Measurements from ENCODE around the gene NFIA. TPM values are rescaled to one million over a fixed set of nuclear protein-coding genes. Genes with fewer than 3 reads are reported as not detected.
A peak's percentile ranks its signal among the peaks of the same experiment; 100 is the strongest.

NFIA gene
- total and polyA plus RNA-seq, 8 donors: 9.6 to 108 (median 37.2) TPM

GRCh38 chr1:61079898-61080336 is 2.4 kb upstream of the NFIA start:
- H3K27me3 ChIP-seq: peaks cover 0 to 5% (median 0%) of the 10 kb centered on the region in 3 donors
- H3K36me3 ChIP-seq: no peaks in the 10 kb centered on the region
- peak overlapping the region; percentile 9 to 90 (median 19) for H3K4me3 ChIP-seq
- peak; percentile 82 to 95 for DNase-seq
- H3K27ac ChIP-seq: peak overlapping the region; percentile 67 to 96 (median 90)
- intact Hi-C loops (cut with DNase I; ENCODE audit: low total_unique reads): loop anchor here (10.0 kb wide), 1 partner anchor 115 kb away; no protein-coding TSS in a partner anchor
- H3K9me3 ChIP-seq: no peaks in the 10 kb centered on the region
- peaks cover 40 to 65% (median 55%) of the 10 kb centered on the region in 4 donors for H3K4me1 ChIP-seq
- WGBS, 5 donors: 1 to 6% (median 3%) methylated on average over 14 of the region's 14 CpGs
- TF ChIP-seq POLR2AphosphoS5 (IDR thresholded peaks at IDR 0.05): peak; percentile 80 to 87 (median 80)
- peak; percentile 54 for TF ChIP-seq EP300 (IDR thresholded peaks at IDR 0.05)
- TF ChIP-seq POLR2A (IDR thresholded peaks at IDR 0.05): no peak
- TF ChIP-seq CTCF (IDR thresholded peaks at IDR 0.05): peak in 1 of 7 experiments; percentile 28

GRCh38 chr1:61080413-61081143 is 1.8 kb upstream of the NFIA start:
- no peak for TF ChIP-seq CTCF (IDR thresholded peaks at IDR 0.05)
- TF ChIP-seq EP300 (IDR thresholded peaks at IDR 0.05): no peak
- 15 to 19% (median 17%) methylated on average over 7 of the region's 7 CpGs for WGBS, 5 donors
- H3K9me3 ChIP-seq: no peaks in the 10 kb centered on the region
- intact Hi-C loops (cut with DNase I; ENCODE audit: low total_unique reads): no loop called here
- H3K4me3 ChIP-seq: peak overlapping the region; percentile 9 to 90 (median 52)
- peaks cover 39 to 67% (median 59%) of the 10 kb centered on the region in 4 donors for H3K4me1 ChIP-seq
- H3K27ac ChIP-seq: peak overlapping the region; percentile 71 to 96 (median 90)
- H3K36me3 ChIP-seq: no peaks in the 10 kb centered on the region
- H3K27me3 ChIP-seq: peaks cover 0 to 5% (median 0%) of the 10 kb centered on the region in 3 donors
- no peak for DNase-seq

GRCh38 chr1:61081144-61081685 is 1.1 kb upstream of the NFIA start:
- peaks cover 0 to 5% (median 0%) of the 10 kb centered on the region in 3 donors for H3K27me3 ChIP-seq
- no peaks in the 10 kb centered on the region for H3K36me3 ChIP-seq
- intact Hi-C loops (cut with DNase I; ENCODE audit: low total_unique reads): no loop called here
- peak overlapping the region; percentile 77 to 90 (median 88) for H3K4me3 ChIP-seq
- WGBS, 5 donors: 2 to 4% (median 3%) methylated on average over 8 of the region's 8 CpGs
- peak in 1 of 2 donors; percentile 51 for DNase-seq
- H3K27ac ChIP-seq: peak overlapping the region; percentile 89 to 98 (median 96)
- H3K4me1 ChIP-seq: peaks cover 33 to 67% (median 55%) of the 10 kb centered on the region in 4 donors
- H3K9me3 ChIP-seq: no peaks in the 10 kb centered on the region
- TF ChIP-seq EP300 (IDR thresholded peaks at IDR 0.05): no peak
- no peak for TF ChIP-seq POLR2AphosphoS5 (IDR thresholded peaks at IDR 0.05)
- TF ChIP-seq POLR2A (IDR thresholded peaks at IDR 0.05): no peak
- TF ChIP-seq CTCF (IDR thresholded peaks at IDR 0.05): no peak

- Histone ChIP-seq H3K36me3 (no peaks in the 10 kb centered on the region), H3K4me3 (peak overlapping the region; percentile 77 to 90 (median 88)), H3K4me1 (peaks cover 28 to 68% (median 53%) of the 10 kb centered on the region in 4 donors), H3K27me3 (peaks cover 0 to 5% (median 0%) of the 10 kb centered on the region in 3 donors), H3K27ac (peak overlapping the region; percentile 89 to 98 (median 96)), H3K9me3 (no peaks in the 10 kb centered on the region)
- 1% methylated on average over 23 to 41 of the region's 41 CpGs for WGBS, 5 donors
- TF ChIP-seq POLR2AphosphoS5 (IDR thresholded peaks at IDR 0.05) (no peak), CTCF (IDR thresholded peaks at IDR 0.05) (no peak), EP300 (IDR thresholded peaks at IDR 0.05) (no peak), POLR2A (IDR thresholded peaks at IDR 0.05) (no peak)
- intact Hi-C loops (cut with DNase I; ENCODE audit: low total_unique reads): no loop called here
- DNase-seq: peak; percentile 36 to 86
Observed at GRCh38 chr1:61081686-61082310, 563 bp upstream of the NFIA start.
